Tongue (tissue), 3 donors: ENCODE data around the gene OCIAD2. TPM values are rescaled to one million over a fixed set of nuclear protein-coding genes. Genes with fewer than 3 reads are reported as not detected.
"Not testable (repeated sequence)": the region's sequence is repeated elsewhere in the genome, so short reads cannot be mapped to it uniquely, and the experiment has no call there.

Experiments
- DNase-seq: peaks from one replicate; pipeline ENCODE4 v3.0.0-alpha.2; 2015
- small RNA-seq: library from RNA; depleted of rRNA; stranded (forward); fragments of <200 nt; gene quantifications from one replicate; pipeline ENCODE3, GENCODE V24; 2014; ENCODE audit warnings: low replicate concordance
- total RNA-seq: library from RNA; depleted of rRNA; stranded (reverse); fragments of >200 nt; gene quantifications from one replicate; pipeline ENCODE4 v1.2.3, GENCODE V29; 2014

Gene OCIAD2
- total RNA-seq, 1 donor from 2014 or later = 4.8 TPM

- no peak for DNase-seq
Observed at GRCh38 chr4:48854395-48854683, 52.2 kb downstream of the OCIAD2 start.

GRCh38 chr4:48853604-48854394 lies 52.8 kb downstream of the OCIAD2 start:
- DNase-seq = no peak

- DNase-seq = no peak
Observed at GRCh38 chr4:48851651-48852050, 54.9 kb downstream of the OCIAD2 start.

- DNase-seq = not testable (repeated sequence)
Observed at GRCh38 chr4:48848799-48849198, 57.8 kb downstream of the OCIAD2 start.

- no peak for DNase-seq
Observed at GRCh38 chr4:48844843-48845242, 61.7 kb downstream of the OCIAD2 start.

GRCh38 chr4:48841045-48841827 lies 65.3 kb downstream of the OCIAD2 start:
- no peak for DNase-seq

- no peak for DNase-seq
Observed at GRCh38 chr4:48836658-48837057, 69.9 kb downstream of the OCIAD2 start.

Small RNA genes within 50 kb of the gene (small RNA-seq; reads per million reads assigned to genes)
- not detected for gene AC020593.1
- not detected for gene RNU6-158P

Other genes with a start within 250 kb of the OCIAD2 start
- gene FRYL, start 126.5 kb downstream of the OCIAD2 start, total RNA-seq = 95.5 TPM
- gene OCIAD1, start 75.7 kb downstream of the OCIAD2 start, total RNA-seq = 137 TPM
- gene CWH43, start 79.5 kb upstream of the OCIAD2 start, total RNA-seq = 0.72 TPM